Measurements from ENCODE around the gene CDCA3. TPM values are rescaled to one million over a fixed set of nuclear protein-coding genes. Genes with fewer than 3 reads are reported as not detected.
"Not testable (repeated sequence)": the region's sequence is repeated elsewhere in the genome, so short reads cannot be mapped to it uniquely, and the experiment has no call there.

Gene CDCA3
- polyA plus RNA-seq, 12 donors, result 11.5 to 31.8 (median 20.5) TPM; not detected in 1

- peak; percentile 96 for DNase-seq
Observed at GRCh38 chr12:6873094-6874014, 22.3 kb upstream of the CDCA3 start, which contains the start of gene SPSB2. SPSB2 (minus strand) TSS chr12:6873303; CDS start chr12:6872901, 402 bp downstream.

DNA sequence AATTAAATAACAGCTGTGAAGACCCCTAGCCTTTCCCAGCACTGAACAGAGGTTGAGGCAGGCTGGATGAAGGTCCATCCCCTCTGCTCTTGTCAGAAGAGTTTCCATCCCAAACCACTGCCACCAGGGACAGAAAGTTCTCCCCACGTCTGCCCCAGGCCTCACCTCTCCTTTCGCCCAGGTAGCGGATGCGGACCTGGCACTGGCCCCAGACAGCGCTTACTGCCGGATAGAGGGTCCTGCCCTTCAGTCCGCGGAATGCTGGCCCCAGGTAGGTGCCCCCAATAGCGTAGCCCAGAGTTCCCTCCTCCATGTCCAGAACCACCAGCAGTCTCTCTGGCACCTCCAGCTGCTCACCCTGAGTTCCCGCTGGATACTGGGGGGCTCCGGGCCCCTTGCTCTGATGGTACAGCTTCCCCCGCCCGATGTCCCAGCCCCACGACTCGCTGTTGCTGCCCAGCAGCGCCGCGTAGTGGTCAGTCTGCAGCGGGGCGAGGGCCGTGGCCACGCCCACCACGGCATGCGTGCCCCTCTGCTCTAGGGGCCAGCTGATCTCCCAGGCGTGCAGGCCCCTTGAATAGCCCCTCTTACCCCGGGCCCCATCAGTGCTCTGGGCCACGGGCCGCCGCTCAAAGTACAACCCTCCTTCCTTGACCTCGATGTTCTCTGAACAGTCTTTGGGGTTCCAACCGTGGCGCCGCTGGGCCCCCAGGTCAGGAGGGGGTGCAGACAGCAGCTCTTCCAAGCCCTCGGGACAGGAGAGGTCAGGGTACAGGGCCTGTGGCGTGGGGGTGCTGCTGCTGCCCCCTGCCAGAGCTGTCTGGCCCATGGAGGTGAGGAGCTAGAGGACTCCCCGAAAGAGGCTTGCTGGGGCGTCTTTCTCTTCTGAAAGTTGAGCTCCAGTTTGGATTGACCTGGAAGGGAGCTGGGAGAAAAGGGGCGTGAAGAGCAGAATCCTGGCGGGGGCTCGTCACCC, 21.3 kb upstream of the CDCA3 start:
- DNase-seq, result peak; percentile 90

DNA sequence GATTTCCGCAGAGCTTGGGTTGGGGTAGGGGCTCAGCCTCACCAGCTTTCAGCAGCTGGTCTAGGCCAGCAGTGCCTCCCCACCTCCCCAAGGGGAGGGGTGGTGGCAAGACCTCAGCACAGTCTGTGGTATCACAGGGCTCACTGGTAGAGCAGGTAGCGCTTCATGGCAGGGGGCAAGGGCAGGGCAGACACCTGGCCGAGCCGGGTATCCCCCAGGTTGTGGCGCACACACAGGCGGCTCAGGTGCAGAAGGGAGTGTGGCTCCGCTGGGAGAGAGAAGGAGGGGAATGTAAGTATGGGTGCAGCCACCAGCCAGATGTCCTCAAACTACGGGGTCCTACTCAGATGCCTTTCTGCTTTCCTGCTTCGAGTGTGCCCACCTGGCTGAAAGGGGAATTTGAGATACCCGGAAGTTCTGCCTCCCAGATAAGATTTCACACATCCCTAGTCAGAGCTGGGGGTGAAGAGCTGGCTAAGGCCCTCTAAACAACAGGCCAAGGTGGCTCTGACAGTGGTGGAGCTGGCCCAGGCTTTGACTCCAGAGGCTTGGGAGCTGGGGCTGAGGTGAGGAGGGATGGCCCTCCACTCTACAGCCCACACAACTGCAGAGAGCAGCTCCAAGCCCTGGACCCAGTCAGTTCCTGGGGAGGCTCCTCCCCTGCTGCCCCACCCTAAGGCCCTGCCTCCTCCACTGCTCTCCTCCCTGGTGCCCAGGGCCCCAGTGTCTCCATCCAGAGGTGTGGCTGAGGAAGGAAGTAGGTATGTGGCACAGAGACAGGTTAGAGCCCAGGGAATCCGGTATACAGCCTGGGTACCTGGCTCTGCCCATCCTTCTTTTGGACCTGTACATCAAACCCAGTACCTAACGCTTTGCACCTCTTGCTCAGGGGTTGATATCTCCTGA, 20.2 kb upstream of the CDCA3 start:
- DNase-seq, result no peak

GRCh38 chr12:6870304-6870703, 19.2 kb upstream of the CDCA3 start:
- not testable (repeated sequence) for DNase-seq

DNA sequence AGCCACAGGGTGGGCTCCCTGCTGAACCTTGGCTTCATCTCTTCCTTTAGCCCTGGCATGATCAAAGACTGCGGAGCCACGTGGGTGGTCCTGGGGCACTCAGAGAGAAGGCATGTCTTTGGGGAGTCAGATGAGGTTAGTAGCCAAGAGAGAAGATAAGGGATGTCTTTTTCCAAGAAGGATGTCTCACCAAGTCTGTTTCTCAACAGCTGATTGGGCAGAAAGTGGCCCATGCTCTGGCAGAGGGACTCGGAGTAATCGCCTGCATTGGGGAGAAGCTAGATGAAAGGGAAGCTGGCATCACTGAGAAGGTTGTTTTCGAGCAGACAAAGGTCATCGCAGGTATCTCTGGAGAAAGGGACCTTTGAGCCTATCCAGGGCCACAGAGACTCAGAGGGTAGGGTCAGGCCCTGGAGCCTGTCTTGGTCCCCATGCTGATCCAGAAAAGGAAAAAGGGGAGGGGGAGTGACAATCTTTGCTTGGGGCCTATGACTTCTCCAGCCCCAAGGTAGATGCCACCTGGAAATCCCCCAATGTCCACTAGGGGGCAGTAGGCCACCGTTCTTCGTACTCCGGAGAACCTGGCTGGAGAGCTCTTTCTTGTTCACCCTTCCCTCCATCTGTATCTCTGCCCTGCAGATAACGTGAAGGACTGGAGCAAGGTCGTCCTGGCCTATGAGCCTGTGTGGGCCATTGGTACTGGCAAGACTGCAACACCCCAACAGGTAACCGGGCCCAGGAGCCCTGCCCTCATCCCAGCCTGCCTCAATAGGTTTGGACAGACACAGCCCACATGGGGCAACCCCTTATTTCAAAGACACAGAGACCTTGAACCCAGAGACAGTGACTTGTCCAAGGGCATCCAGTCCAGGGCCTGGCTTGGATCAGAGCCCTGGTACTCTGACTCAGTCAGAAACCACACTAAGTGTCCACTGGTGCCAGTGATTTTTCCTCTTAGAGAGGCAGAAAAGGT, 18.2 kb upstream of the CDCA3 start:
- peak; percentile 84 for DNase-seq

DNA sequence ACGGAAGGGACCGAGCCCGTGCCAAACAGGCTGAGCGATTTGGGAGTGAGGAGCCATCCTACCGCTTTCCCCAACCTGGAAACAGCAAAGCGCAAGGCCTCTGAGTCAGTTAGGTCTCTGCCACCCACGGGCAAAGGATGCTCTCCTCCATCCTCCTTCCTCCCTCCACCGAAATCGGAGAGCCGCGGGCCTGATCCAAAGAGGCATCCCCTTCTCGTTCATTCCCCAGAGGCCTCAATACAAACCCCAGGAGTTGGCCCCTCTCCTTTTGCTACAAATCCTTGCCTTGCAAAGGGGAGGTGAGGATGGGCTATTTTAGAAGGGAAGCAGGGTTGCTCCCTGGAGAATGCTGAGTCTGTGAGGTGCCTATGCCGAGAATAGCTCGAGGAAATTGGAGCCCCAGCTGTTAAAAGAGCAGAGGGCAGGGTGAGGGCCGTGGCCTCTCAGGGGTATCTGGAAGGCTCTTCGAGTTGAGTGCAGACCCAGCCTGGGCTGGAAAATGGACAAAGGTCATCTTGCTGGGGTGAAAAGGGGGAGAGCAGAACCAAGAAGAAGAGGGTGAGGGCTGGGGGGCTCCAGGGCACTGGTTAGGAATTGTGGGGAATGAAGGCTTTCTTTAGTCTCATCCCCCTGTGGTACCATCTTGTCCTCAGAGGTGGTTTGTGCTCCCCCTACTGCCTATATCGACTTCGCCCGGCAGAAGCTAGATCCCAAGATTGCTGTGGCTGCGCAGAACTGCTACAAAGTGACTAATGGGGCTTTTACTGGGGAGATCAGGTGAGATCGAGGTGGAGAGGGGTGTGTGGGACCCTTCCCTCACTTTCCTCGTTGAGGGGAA, 17.3 kb upstream of the CDCA3 start:
- no peak for DNase-seq

DNA sequence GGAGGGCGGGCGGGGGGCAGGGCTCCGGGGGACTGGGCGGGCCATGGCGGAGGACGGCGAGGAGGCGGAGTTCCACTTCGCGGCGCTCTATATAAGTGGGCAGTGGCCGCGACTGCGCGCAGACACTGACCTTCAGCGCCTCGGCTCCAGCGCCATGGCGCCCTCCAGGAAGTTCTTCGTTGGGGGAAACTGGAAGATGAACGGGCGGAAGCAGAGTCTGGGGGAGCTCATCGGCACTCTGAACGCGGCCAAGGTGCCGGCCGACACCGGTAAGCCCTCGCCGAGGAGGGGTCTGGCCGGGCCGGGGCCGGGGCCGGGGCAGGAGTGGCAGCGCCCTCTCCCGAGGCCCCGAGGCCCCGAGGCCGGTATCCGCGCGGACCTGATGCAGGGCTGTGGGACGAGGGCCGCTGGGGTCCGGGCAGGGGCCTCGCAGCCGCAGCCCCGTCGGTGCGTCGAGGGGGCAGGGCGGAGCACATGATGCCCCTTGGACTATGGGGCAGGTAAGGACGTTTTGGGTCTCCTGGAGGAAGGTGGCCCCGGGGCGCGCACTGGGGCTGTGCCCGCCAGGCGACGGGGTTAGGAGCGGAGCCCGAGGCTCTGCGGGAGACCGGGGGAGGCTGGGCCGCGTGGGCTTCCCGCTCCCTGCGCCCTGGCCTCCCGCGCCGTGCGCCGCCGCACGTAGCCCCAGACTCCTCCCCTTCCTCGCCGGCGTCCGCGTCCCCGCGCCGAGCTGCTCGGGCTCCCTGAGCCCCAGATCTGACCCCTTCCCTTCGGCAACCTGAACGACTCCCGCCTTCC, 16.5 kb upstream of the CDCA3 start, which contains the start of gene TPI1:
Gene TPI1, plus strand, starts transcription at position 119 of the 798 bp plus-strand sequence. Its CDS starts 36 bp downstream, at position 155.
- DNase-seq, result peak; percentile 86

- DNase-seq, result no peak
Observed at GRCh38 chr12:6866920-6867412, 15.9 kb upstream of the CDCA3 start.

- DNase-seq, result no peak
Observed at GRCh38 chr12:6866163-6866919, 15.3 kb upstream of the CDCA3 start.

DNA sequence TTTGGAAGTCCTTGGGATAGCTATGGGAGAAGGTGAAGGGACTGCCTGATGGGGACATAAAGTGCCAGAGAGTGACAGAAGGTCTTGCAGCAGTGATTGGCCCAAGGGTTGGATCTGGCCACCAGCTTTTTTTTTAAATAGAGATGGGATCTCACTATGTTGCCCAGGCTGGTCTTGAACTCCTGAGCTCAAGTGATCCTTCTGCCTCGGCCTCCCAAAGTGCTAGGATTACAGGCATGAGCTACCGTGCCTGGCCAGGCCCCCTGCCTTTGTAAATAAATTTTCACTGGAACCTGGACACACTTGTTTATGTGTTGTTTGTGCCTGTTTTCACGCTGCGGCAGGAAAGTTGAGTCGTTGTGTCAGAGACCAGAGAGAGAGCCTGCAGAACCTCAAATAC, 14.2 kb upstream of the CDCA3 start:
- DNase-seq, result not testable (repeated sequence)

- no peak for DNase-seq
Observed at GRCh38 chr12:6863586-6864321, 12.7 kb upstream of the CDCA3 start.

GRCh38 chr12:6863033-6863432, 11.9 kb upstream of the CDCA3 start:
- DNase-seq, result no peak

DNA sequence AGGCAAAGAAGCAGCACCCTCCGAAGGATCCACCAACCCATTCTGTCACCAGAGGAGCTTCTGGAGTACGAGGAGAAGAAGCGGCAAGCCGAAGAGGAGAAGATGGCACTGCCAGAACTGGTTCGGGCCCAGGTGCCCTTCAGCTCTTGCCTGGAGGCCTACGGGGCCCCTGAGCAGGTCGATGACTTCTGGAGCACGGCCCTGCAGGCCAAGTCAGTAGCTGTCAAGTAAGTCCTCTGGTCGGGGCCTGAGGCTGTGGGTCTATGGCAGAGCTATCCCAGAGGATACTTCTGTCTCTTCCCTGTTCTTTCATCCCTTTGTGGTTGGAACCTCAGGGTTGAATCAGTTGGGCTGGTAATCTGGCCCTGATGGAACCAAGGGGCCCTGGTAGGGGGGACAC, 10.3 kb upstream of the CDCA3 start:
- no peak for DNase-seq

GRCh38 chr12:6860942-6861341, 9.9 kb upstream of the CDCA3 start:
- no peak for DNase-seq

DNA sequence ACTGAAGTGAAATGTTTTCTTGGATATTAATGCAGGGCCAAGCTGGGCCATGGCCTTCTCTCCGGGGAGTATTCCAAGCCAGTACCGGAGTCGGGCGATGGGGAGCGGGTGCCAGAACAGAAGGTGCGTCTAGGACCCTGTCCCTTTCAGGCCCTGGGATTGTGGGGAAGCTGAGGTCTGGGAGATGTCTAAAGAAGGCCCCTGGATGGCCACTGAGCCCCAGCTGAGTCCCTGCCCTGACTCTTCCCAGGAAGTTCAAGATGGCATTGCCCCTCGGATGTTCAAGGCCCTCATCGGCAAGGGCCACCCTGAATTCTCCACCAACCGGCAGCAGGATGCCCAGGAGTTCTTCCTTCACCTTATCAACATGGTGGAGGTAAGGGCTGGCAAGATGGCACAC, 9.0 kb upstream of the CDCA3 start:
- DNase-seq, result no peak

DNA sequence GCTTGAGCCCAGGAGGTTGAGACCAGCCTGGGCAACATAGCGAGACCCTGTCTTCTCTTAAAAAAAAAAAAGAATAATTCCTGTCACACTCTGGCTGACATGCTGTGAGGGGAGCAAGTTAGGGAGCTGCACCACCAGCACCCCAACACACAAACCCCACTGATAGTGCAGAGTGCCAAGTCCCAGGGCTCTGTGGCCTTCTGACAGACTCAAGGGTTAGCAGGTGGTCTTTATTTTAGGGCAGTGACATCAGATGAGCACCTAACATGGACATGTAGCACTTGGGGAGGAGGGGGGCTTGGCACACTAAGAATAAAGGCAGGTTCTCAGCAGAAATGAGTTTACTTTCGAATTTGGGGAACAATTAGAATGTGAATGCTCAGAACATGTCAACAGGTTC, 7.7 kb upstream of the CDCA3 start:
- no peak for DNase-seq

All from muscle of arm (tissue), 12 donors.